GM12872 (cell line): ENCODE measurements around the gene CABCOCO1.

Experiments
- TF ChIP-seq, protein P1 (sequence below): IDR thresholded peaks from 3 replicates; pipeline ENCODE4 v1.5.1; 2011; ENCODE audit warnings: low read depth, mild to moderate bottlenecking, low read length, moderate library complexity; ENCODE audit not compliant: insufficient read depth

CABCOCO1 gene

DNA sequence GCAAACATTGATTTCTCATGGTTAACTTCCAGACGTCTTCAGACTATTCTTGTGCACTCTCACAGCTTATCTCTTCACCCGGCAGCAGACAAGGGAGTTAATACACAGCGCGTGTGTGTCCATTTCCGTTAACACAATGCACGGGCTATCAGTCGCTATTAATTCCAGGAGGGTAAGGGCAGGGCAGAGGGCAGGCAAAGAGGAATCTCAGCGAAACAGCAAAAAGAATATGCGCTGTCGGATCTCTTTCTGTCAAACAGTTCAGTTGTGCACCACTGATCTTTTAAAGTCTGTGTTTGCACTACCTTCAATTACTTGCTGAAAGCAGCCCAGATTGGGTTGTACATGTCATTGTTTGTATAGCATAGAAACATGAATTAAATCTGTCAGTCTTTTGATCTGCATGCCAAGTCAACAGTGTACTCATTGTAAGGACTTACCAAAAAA lies 41.1 kb upstream of the CABCOCO1 start:
- TF ChIP-seq, protein P1, sequence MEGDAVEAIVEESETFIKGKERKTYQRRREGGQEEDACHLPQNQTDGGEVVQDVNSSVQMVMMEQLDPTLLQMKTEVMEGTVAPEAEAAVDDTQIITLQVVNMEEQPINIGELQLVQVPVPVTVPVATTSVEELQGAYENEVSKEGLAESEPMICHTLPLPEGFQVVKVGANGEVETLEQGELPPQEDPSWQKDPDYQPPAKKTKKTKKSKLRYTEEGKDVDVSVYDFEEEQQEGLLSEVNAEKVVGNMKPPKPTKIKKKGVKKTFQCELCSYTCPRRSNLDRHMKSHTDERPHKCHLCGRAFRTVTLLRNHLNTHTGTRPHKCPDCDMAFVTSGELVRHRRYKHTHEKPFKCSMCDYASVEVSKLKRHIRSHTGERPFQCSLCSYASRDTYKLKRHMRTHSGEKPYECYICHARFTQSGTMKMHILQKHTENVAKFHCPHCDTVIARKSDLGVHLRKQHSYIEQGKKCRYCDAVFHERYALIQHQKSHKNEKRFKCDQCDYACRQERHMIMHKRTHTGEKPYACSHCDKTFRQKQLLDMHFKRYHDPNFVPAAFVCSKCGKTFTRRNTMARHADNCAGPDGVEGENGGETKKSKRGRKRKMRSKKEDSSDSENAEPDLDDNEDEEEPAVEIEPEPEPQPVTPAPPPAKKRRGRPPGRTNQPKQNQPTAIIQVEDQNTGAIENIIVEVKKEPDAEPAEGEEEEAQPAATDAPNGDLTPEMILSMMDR: no peak

DNA sequence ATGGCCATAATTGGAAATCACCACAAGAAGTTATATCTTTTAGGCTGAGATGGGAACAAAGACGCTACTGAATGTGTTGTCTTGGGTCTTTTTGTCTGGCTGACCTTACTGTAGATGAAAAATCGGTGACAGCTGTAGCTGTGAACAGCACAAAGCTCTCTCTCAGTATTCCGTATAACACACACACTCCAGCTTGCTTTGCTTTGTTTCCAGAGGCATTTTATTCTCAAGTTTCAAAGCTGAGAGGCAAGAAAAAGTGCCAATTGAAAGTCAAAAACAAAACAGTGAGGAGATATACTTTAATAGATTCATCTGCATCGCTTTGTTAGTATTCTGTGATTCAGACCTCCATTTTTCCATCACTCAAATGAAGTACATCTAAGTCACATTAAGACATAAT lies 39.6 kb upstream of the CABCOCO1 start:
- TF ChIP-seq, protein P1: no peak

DNA sequence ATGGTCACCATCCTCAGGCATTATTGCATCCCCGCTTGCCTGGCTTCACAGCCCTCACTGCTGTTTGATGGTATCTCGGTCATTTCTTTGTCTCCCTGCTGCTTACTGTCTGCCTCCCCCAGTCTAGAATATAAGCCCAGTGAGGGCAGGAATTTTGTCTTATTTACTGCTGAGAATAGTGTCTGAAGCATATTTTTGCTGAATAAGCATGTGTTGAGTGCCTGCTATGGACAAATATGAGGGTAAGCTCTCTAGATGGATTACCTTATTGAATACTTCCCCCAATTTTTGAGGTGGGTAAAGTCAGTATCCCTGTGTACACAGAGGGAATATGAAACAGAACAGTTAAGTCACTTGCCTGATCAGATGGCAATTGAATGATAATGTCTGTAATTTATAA lies 36.5 kb upstream of the CABCOCO1 start:
- TF ChIP-seq, protein P1: no peak

DNA sequence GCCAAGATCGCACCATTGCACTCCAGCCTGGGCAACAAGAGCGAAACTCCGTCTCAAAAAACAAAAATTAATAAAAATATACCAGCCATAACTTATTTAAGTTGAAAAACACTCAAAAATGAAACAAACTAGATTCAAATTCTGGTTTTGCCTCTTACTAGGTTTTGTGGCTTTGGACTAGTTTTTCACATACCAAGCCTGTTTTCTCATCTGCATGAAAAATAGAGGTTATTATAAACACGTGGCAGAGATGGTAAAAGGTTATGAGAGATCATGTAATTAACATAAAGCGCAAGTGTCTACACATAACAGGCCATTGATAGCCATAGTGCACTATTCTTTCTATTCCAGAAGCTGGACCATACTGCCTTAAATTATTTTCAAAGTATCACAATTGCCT lies 35.5 kb upstream of the CABCOCO1 start:
- TF ChIP-seq, protein P1: no peak

GRCh38 chr10:61628151-61628874 lies 34.4 kb upstream of the CABCOCO1 start:
- TF ChIP-seq, protein P1: no peak

GRCh38 chr10:61628875-61629513 lies 33.7 kb upstream of the CABCOCO1 start:
- TF ChIP-seq, protein P1: no peak

GRCh38 chr10:61629576-61629975 lies 33.2 kb upstream of the CABCOCO1 start:
- TF ChIP-seq, protein P1: no peak
